Caco-2 (cell line): ENCODE results near the gene RABL6. TPM values are rescaled to one million over a fixed set of nuclear protein-coding genes. Genes with fewer than 3 reads are reported as not detected.

Source experiments
- BruUV-seq: library from RNA; stranded (reverse); fragments of 400-500 nt; replicated peaks from 2 replicates; lab custom pipeline; 2021; lab: Mats Ljungman, UMichigan
- CTCF ChIA-PET: fragments of 300-600 bp; sonication (Branson Sonifier 250); formaldehyde crosslinking; loops from one replicate; lab custom pipeline; 2022; ENCODE audit warnings: antibody characterized with exemption; lab: Charles Lee
- POLR2A ChIA-PET: fragments of 300-600 bp; sonication (Branson Sonifier 250); formaldehyde crosslinking; loops from one replicate; lab custom pipeline; 2022; ENCODE audit warnings: antibody characterized with exemption; lab: Charles Lee
- DNase-seq, 2 experiments: peaks; one replicate each; pipeline versions ENCODE4 v3.0.0 to v3.0.0-alpha.2; 2020 to 2022
- H3K27me3 ChIP-seq: replicated peaks from 2 replicates; pipeline ENCODE4 v1.6.0; 2011; ENCODE audit warnings: low read length; ENCODE audit not compliant: control insufficient read depth, insufficient read depth
- H3K36me3 ChIP-seq: 2 replicates; pipeline ENCODE4 v1.5.1; 2011; ENCODE audit warnings: low read length; ENCODE audit not compliant: control insufficient read depth, insufficient read depth
- H3K4me1 ChIP-seq: fragments of 250-450 bp; sonication (Bioruptor Pico); 2 replicates; pipeline ENCODE4 v1.5.1; 2020; ENCODE audit warnings: mild to moderate bottlenecking
- H3K4me3 ChIP-seq: 2 replicates; pipeline ENCODE4 v1.5.1; 2011; ENCODE audit warnings: low read depth, mild to moderate bottlenecking, control low read depth, low read length
- H3K9me3 ChIP-seq: fragments of 250-450 bp; sonication (Bioruptor Pico); 2 replicates; pipeline ENCODE4 v1.5.1; 2020; ENCODE audit warnings: mild to moderate bottlenecking, moderate library complexity
- H3K27ac Mint-ChIP-seq: one replicate; pipeline ENCODE4 v1.8.0; 2022; ENCODE audit warnings: mixed read lengths; ENCODE audit not compliant: unreplicated experiment
- H3K27me3 Mint-ChIP-seq: one replicate; pipeline ENCODE4 v1.8.0; 2022; ENCODE audit warnings: mixed read lengths; ENCODE audit not compliant: insufficient read depth, unreplicated experiment
- H3K36me3 Mint-ChIP-seq: one replicate; pipeline ENCODE4 v1.8.0; 2022; ENCODE audit warnings: mild to moderate bottlenecking, mixed read lengths; ENCODE audit not compliant: insufficient read depth, unreplicated experiment
- H3K4me1 Mint-ChIP-seq: one replicate; pipeline ENCODE4 v1.8.0; 2022; ENCODE audit warnings: low read depth, mixed read lengths; ENCODE audit not compliant: unreplicated experiment
- H3K4me3 Mint-ChIP-seq: one replicate; pipeline ENCODE4 v1.8.0; 2022; ENCODE audit warnings: mild to moderate bottlenecking, moderate library complexity, mixed read lengths; ENCODE audit not compliant: unreplicated experiment
- H3K9me3 Mint-ChIP-seq: one replicate; pipeline ENCODE4 v1.8.0; 2022; ENCODE audit warnings: mixed read lengths; ENCODE audit not compliant: unreplicated experiment
- intact Hi-C: fragments of 100-400 bp; cut with micrococcal nuclease; formaldehyde crosslinking; loops from one replicate; pipeline ENCODE4 v1.10.0; 2022; ENCODE audit not compliant: unreplicated experiment
- total RNA-seq: library from RNA; stranded (reverse); gene quantifications from 2 replicates; pipeline ENCODE4 v1.2.3, GENCODE V29; 2022
- TF ChIP-seq, protein P1 (sequence below), 2 experiments: fragments of 200-600 bp in 1 of 2; IDR thresholded peaks; 1 replicate in 1 of 2; 2 replicates in 1 of 2; pipeline versions ENCODE4 v1.5.1 to v1.8.0; 2011 to 2022; ENCODE audit warnings: antibody characterized with exemption in 1 of 2, control low read depth in 1 of 2, inconsistent platforms in 1 of 2, low read depth in 1 of 2, low read length in 1 of 2, mild to moderate bottlenecking in 1 of 2, moderate library complexity in 1 of 2; ENCODE audit not compliant: insufficient read depth in 1 of 2, severe bottlenecking in 1 of 2, unreplicated experiment in 1 of 2

Gene RABL6
- total RNA-seq, 1 experiment from 2014 or later: 138 TPM

DNA sequence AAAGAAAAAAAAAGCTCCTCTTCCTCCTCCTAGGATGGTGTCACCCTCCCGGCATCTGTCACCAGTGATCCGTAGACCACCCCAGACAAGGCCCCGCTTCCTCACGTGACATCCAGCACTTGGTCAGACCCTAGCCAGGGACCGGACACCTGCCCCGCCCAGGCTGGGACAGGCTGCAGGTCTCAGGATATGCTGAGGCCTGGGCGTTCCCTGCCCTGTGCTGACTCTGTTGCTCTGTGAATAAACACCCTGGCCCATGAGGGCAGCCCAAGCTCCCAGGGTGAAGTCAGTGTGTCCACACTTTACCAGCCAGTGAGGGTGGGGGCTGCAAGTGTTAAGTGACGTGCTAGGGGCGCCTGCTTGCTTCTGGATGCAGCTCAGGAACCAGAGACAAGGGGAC is 52.8 kb downstream of the RABL6 start:
- H3K27ac Mint-ChIP-seq: no peak overlapping the region

DNA sequence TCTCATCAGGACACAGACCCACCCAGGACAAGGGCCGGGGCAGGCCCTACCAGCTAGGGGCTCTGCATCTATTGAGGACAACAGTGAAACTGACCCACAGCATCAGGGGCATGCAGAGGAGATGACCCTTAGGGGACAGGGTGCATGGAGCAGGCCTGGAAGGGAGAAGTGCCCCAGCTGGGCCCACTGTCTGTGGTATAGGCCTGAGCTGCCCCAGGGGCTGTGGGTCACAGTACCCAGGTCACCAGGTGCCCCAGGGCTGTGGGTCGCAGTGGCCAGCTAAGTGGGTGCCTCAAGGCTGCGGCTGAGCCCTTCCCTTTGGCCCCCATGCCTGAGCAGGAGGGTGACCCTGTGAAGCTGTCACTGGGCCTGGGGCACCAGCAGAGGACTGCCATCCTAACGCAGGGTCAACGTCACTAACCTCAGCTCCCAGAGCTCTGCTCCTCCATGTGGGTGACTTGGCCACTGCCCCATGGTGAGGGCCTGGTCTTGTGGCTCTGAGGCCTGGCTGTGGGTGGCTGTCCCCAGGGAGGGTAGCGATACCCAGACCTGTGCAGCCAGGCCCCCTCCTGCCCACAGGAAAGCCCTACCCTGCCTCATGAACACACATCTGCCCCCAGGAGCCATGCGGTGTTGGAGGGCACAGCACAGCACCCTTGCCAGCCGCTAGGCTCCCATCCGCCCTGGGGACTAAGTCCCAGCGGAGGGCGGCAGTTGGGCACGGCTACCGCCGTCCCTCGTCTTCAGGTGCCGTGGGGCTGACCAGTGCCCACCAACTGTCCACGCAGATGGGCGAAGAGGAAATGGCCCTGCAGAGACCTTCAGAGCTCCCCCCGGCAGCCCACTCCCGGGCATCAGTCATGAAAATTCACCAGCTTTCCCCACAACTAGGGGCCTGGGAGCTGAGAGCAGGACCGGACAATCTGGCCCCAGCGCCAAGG is 53.5 kb downstream of the RABL6 start:
- Histone ChIP-seq H3K27me3 (no peaks in the 10 kb centered on the region), H3K36me3 (peaks cover 1% of the 10 kb centered on the region; the same call in 1 of the 2 replicates), H3K4me3 (no peak overlapping the region), H3K9me3 (no peaks in the 10 kb centered on the region), H3K4me1 (peaks cover 13% of the 10 kb centered on the region)
- Mint-ChIP-seq H3K27me3 (no peaks in the 10 kb centered on the region), H3K4me3 (no peak overlapping the region), H3K4me1 (no peaks in the 10 kb centered on the region), H3K36me3 (peaks cover 95% of the 10 kb centered on the region), H3K27ac (no peak overlapping the region), H3K9me3 (no peaks in the 10 kb centered on the region)
- CTCF ChIA-PET: no interaction called here
- POLR2A ChIA-PET: no interaction called here
- DNase-seq: no peak
- no TSS peak for BruUV-seq
- TF ChIP-seq, protein P1, sequence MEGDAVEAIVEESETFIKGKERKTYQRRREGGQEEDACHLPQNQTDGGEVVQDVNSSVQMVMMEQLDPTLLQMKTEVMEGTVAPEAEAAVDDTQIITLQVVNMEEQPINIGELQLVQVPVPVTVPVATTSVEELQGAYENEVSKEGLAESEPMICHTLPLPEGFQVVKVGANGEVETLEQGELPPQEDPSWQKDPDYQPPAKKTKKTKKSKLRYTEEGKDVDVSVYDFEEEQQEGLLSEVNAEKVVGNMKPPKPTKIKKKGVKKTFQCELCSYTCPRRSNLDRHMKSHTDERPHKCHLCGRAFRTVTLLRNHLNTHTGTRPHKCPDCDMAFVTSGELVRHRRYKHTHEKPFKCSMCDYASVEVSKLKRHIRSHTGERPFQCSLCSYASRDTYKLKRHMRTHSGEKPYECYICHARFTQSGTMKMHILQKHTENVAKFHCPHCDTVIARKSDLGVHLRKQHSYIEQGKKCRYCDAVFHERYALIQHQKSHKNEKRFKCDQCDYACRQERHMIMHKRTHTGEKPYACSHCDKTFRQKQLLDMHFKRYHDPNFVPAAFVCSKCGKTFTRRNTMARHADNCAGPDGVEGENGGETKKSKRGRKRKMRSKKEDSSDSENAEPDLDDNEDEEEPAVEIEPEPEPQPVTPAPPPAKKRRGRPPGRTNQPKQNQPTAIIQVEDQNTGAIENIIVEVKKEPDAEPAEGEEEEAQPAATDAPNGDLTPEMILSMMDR (IDR thresholded peaks at IDR 0.05; ENCODE audit: insufficient read depth in 1 of 2, low read depth in 1 of 2, low read length in 1 of 2, severe bottlenecking in 1 of 2, unreplicated experiment in 1 of 2): no peak
- intact Hi-C loops: no loop called here

More for the DNA sequence above, 52.8 kb downstream of the RABL6 start:
- Mint-ChIP-seq H3K27me3 (no peaks in the 10 kb centered on the region), H3K9me3 (no peaks in the 10 kb centered on the region), H3K36me3 (peaks cover 98% of the 10 kb centered on the region), H3K4me1 (no peaks in the 10 kb centered on the region), H3K4me3 (no peak overlapping the region)
- ChIA-PET POLR2A (no interaction called here), CTCF (no interaction called here)
- no peak for DNase-seq
- Histone ChIP-seq H3K4me1 (peaks cover 13% of the 10 kb centered on the region), H3K9me3 (no peaks in the 10 kb centered on the region), H3K4me3 (no peak overlapping the region), H3K27me3 (no peaks in the 10 kb centered on the region), H3K36me3 (peaks cover 1% of the 10 kb centered on the region; the same call in 1 of the 2 replicates)
- intact Hi-C loops: no loop called here
- TF ChIP-seq, protein P1 (IDR thresholded peaks at IDR 0.05; ENCODE audit: insufficient read depth in 1 of 2, low read depth in 1 of 2, low read length in 1 of 2, severe bottlenecking in 1 of 2, unreplicated experiment in 1 of 2): no peak
- no TSS peak for BruUV-seq

DNA sequence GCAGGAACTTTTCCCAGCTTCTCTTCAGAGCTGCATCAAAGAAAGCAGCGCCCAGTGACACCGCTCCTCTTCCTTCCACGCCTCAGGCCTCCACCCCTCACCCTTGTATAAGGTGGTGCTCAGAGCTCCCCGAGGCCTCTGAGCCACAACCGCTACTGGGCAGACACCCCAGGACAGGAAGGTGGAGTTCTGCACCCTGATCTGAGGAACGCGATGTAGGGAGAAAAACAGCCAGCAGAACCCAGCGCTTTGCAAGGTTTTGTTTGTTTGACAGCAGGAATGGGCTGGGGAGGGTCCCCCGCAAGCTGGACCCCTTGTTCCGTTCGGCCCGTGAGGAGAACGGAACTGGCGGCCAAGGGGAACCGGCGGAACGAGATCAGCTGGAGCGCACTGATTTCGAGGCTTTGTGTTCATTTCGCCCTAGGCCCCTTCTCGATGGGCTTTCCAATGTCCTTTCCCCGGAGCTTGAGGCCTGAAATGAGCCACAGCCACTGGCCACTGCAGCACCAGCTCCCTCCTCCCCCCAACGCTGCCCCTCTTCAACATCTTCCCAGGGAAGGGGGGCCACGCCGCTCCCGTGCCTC is 54.2 kb downstream of the RABL6 start:
- POLR2A ChIA-PET: no interaction called here
- TF ChIP-seq, protein P1 (IDR thresholded peaks at IDR 0.05; ENCODE audit: insufficient read depth in 1 of 2, low read depth in 1 of 2, low read length in 1 of 2, severe bottlenecking in 1 of 2, unreplicated experiment in 1 of 2): no peak
- no peaks in the 10 kb centered on the region for H3K9me3 Mint-ChIP-seq
- DNase-seq: no peak
- Histone ChIP-seq H3K27me3 (no peaks in the 10 kb centered on the region), H3K4me1 (peaks cover 13% of the 10 kb centered on the region), H3K9me3 (no peaks in the 10 kb centered on the region), H3K4me3 (no peak overlapping the region), H3K36me3 (peaks cover 1% of the 10 kb centered on the region; the same call in 1 of the 2 replicates)
- H3K27ac Mint-ChIP-seq: peak overlapping the region; percentile 73
- intact Hi-C loops: no loop called here
- no peaks in the 10 kb centered on the region for H3K27me3 Mint-ChIP-seq
- no peaks in the 10 kb centered on the region for H3K4me1 Mint-ChIP-seq
- CTCF ChIA-PET: no interaction called here
- peaks cover 90% of the 10 kb centered on the region for H3K36me3 Mint-ChIP-seq
- H3K4me3 Mint-ChIP-seq: no peak overlapping the region
- no TSS peak for BruUV-seq
